Panc1 (cell line): ENCODE results near the gene NT5C2. TPM values are rescaled to one million over a fixed set of nuclear protein-coding genes. Genes with fewer than 3 reads are reported as not detected.

Source experiments
- ATAC-seq: fragments of 200-7000 bp; cut with Tn5 transposase; 2 replicates; pipeline ENCODE4 v1.9.1; 2020; ENCODE audit warnings: mild to moderate bottlenecking, moderate library complexity
- BruUV-seq: library from RNA; stranded (reverse); fragments of 400-500 nt; replicated peaks from 2 replicates; lab custom pipeline; 2021; lab: Mats Ljungman, UMichigan
- CTCF ChIA-PET: fragments of 300-600 bp; sonication (Branson Sonifier 250); formaldehyde crosslinking; loops from one replicate; lab custom pipeline; 2022; ENCODE audit warnings: antibody characterized with exemption; lab: Charles Lee
- POLR2A ChIA-PET: fragments of 300-600 bp; sonication (Branson Sonifier 250); formaldehyde crosslinking; loops from one replicate; lab custom pipeline; 2022; ENCODE audit warnings: antibody characterized with exemption; lab: Charles Lee
- DNase-seq: peaks from one replicate; pipeline ENCODE4 v3.0.0-alpha.2; 2010; ENCODE audit warnings: low read depth, low spot score
- H3K27ac ChIP-seq: 2 replicates; pipeline ENCODE4 v1.5.1; 2011; ENCODE audit warnings: mild to moderate bottlenecking, low read length, inconsistent platforms
- H3K27me3 ChIP-seq: fragments of 200-500 bp; sonication (Bioruptor generic); 2 replicates; pipeline ENCODE4 v1.6.0; 2014; ENCODE audit warnings: low read length, inconsistent platforms; ENCODE audit not compliant: control insufficient read depth, insufficient read depth
- H3K36me3 ChIP-seq: fragments of 200-500 bp; sonication (Bioruptor generic); 2 replicates; pipeline ENCODE4 v1.5.1; 2014; ENCODE audit warnings: inconsistent platforms, mild to moderate bottlenecking, low read length, moderate library complexity; ENCODE audit not compliant: control insufficient read depth, insufficient read depth
- H3K4me1 ChIP-seq: 2 replicates; pipeline ENCODE4 v1.5.1; 2011; ENCODE audit warnings: inconsistent platforms, mild to moderate bottlenecking, low read length, moderate library complexity; ENCODE audit not compliant: control insufficient read depth, insufficient read depth
- H3K4me3 ChIP-seq, 2 experiments: 2 replicates each; pipeline ENCODE4 v1.5.1; 2011 to 2012; ENCODE audit warnings: low read depth in 2 of 2, low read length in 2 of 2, mild to moderate bottlenecking in 2 of 2, inconsistent platforms in 1 of 2, moderate library complexity in 1 of 2
- H3K9me3 ChIP-seq: fragments of 200-500 bp; sonication (Bioruptor generic); 2 replicates; pipeline ENCODE4 v1.5.1; 2014; ENCODE audit warnings: low read depth, mild to moderate bottlenecking, inconsistent platforms, low read length, moderate library complexity; ENCODE audit not compliant: control insufficient read depth, insufficient read depth
- POLR2AphosphoS5 ChIP-seq: IDR thresholded peaks from 2 replicates; pipeline ENCODE4 v1.6.1; 2012; ENCODE audit warnings: mild to moderate bottlenecking, low read depth, low read length, moderate library complexity
- SIN3A ChIP-seq: IDR thresholded peaks from 2 replicates; pipeline ENCODE4 v1.6.1; 2012; ENCODE audit warnings: low read depth, mild to moderate bottlenecking, low read length, moderate library complexity, borderline replicate concordance; ENCODE audit not compliant: insufficient read depth
- TCF7L2 ChIP-seq: IDR thresholded peaks from 2 replicates; pipeline ENCODE4 v1.6.1; 2011; ENCODE audit warnings: mild to moderate bottlenecking, low read depth, low read length, inconsistent platforms
- in situ Hi-C: cut with HindIII; loops from 2 replicates; pipeline ENCODE4 v1.10.0; 2016; ENCODE audit warnings: low sequenced_read_pairs, low pct_unique_long_range_greater_than_20kb
- intact Hi-C: fragments of 100-400 bp; cut with micrococcal nuclease; formaldehyde crosslinking; loops from one replicate; pipeline ENCODE4 v1.10.0; 2022; ENCODE audit not compliant: unreplicated experiment
- total RNA-seq: library from RNA; stranded (reverse); gene quantifications from one replicate; pipeline ENCODE4 v1.2.1, GENCODE V29; 2021; ENCODE audit not compliant: unreplicated experiment
- TF ChIP-seq, protein P1 (sequence below): fragments of 450-650 bp; IDR thresholded peaks from 2 replicates; pipeline ENCODE4 v1.5.1; 2017; ENCODE audit warnings: mild to moderate bottlenecking
- TF ChIP-seq, protein P2 (sequence below), 2 experiments: IDR thresholded peaks; 2 replicates each; pipeline ENCODE4 v1.6.1; 2011 to 2012; ENCODE audit warnings: low read depth in 2 of 2, control low read depth in 1 of 2, low read length in 1 of 2, mild to moderate bottlenecking in 1 of 2, moderate library complexity in 1 of 2; ENCODE audit not compliant: insufficient read depth in 1 of 2

The NT5C2 gene
- total RNA-seq, 1 experiment from 2014 or later, result 150 TPM

DNA sequence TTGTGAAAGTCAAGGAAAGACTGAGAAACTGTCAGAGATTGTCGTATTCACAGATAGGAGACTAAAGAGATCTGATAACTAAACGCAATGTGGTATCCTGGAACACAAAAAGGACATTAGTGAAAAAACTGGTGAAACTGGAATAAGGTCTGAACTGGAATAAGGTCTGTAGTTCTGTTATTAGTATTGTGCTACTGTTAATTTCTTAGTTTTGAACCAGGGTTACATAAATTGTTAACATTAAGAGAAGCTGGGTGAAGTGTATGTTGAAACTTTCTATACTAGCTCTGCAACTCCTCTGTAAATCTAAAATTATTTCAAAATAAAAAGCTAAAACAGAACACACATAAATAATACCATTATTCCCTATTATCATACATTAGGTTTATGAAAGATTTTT, 3.4 kb upstream of the NT5C2 start:
- Histone ChIP-seq H3K36me3 (peaks cover 8% of the 10 kb centered on the region; the same call in 1 of the 2 replicates), H3K4me3 (no peak overlapping the region), H3K9me3 (no peaks in the 10 kb centered on the region), H3K27ac (peak overlapping the region; percentile 64; the same call in 1 of the 2 replicates), H3K27me3 (no peaks in the 10 kb centered on the region), H3K4me1 (peaks cover 34% of the 10 kb centered on the region)
- TF ChIP-seq, protein P1, sequence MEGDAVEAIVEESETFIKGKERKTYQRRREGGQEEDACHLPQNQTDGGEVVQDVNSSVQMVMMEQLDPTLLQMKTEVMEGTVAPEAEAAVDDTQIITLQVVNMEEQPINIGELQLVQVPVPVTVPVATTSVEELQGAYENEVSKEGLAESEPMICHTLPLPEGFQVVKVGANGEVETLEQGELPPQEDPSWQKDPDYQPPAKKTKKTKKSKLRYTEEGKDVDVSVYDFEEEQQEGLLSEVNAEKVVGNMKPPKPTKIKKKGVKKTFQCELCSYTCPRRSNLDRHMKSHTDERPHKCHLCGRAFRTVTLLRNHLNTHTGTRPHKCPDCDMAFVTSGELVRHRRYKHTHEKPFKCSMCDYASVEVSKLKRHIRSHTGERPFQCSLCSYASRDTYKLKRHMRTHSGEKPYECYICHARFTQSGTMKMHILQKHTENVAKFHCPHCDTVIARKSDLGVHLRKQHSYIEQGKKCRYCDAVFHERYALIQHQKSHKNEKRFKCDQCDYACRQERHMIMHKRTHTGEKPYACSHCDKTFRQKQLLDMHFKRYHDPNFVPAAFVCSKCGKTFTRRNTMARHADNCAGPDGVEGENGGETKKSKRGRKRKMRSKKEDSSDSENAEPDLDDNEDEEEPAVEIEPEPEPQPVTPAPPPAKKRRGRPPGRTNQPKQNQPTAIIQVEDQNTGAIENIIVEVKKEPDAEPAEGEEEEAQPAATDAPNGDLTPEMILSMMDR, result no peak
- TF ChIP-seq SIN3A (no peak), TCF7L2 (no peak), POLR2AphosphoS5 (no peak)
- TF ChIP-seq, protein P2, sequence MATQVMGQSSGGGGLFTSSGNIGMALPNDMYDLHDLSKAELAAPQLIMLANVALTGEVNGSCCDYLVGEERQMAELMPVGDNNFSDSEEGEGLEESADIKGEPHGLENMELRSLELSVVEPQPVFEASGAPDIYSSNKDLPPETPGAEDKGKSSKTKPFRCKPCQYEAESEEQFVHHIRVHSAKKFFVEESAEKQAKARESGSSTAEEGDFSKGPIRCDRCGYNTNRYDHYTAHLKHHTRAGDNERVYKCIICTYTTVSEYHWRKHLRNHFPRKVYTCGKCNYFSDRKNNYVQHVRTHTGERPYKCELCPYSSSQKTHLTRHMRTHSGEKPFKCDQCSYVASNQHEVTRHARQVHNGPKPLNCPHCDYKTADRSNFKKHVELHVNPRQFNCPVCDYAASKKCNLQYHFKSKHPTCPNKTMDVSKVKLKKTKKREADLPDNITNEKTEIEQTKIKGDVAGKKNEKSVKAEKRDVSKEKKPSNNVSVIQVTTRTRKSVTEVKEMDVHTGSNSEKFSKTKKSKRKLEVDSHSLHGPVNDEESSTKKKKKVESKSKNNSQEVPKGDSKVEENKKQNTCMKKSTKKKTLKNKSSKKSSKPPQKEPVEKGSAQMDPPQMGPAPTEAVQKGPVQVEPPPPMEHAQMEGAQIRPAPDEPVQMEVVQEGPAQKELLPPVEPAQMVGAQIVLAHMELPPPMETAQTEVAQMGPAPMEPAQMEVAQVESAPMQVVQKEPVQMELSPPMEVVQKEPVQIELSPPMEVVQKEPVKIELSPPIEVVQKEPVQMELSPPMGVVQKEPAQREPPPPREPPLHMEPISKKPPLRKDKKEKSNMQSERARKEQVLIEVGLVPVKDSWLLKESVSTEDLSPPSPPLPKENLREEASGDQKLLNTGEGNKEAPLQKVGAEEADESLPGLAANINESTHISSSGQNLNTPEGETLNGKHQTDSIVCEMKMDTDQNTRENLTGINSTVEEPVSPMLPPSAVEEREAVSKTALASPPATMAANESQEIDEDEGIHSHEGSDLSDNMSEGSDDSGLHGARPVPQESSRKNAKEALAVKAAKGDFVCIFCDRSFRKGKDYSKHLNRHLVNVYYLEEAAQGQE (IDR thresholded peaks at IDR 0.05; ENCODE audit: insufficient read depth in 1 of 2, low read depth in 2 of 2, low read length in 1 of 2), result no peak
- POLR2A ChIA-PET, result no interaction called here
- ATAC-seq, result no peak
- in situ Hi-C loops (no loop called here), intact Hi-C loops (no loop called here)
- DNase-seq, result no peak
- BruUV-seq, result no TSS peak
- CTCF ChIA-PET, result no interaction called here

DNA sequence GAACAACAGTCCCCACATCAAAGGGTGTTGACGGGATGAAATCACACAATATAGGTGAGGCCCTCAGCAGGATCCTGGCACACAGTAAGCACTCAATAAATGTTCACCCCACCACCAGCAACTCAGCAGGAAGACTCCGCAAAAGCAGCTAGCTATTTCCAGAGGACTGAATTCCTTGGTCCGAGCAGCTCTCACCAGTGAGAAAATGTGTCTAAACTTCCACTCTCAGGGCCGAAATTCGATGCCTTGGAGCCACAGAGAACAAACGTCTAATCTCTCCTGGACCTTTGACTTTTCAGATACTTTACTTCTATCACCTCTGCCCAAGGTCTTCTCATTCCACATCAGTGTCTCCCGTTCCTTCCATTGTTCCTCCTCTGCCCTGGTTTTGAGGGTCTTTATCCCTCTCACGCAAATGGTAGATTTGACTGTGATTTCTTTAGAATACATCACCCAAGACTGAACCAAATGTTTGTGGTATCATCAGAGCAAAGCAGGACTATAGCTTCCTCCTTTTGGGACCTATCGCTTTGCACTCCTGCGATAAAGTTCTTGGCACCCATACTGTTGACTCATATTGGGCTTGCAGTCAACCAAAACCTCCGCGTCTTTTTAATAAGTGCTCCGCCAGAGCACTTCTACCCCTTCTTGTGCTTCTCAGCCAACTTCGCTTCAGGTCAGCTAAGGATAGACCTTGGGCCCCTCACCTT, 903 bp upstream of the NT5C2 start:
- POLR2A ChIA-PET, result interaction anchor here (0.7 to 1.3 kb wide), 2 partner anchors 37 to 38 kb away, joined by 3 to 4 read pairs; no protein-coding TSS in a partner anchor
- H3K4me1 ChIP-seq, result peaks cover 45% of the 10 kb centered on the region
- TF ChIP-seq SIN3A (no peak), TCF7L2 (peak; percentile 99)
- TSS peak; percentile 81 for BruUV-seq
- in situ Hi-C loops, result no loop called here
- no peaks in the 10 kb centered on the region for H3K9me3 ChIP-seq
- DNase-seq (no peak), ATAC-seq (peak; percentile 57)
- H3K27me3 ChIP-seq, result no peaks in the 10 kb centered on the region
- peaks cover 8% of the 10 kb centered on the region; the same call in 1 of the 2 replicates for H3K36me3 ChIP-seq
- CTCF ChIA-PET, result interaction anchor here (0.6 to 3.5 kb wide), 2 partner anchors 45 to 48 kb away, joined by 11 to 15 read pairs; no protein-coding TSS in a partner anchor
- peak overlapping the region; percentile 33 to 58 for H3K4me3 ChIP-seq
- intact Hi-C loops, result loop anchor here (1.0 to 5.0 kb wide), 2 partner anchors 35 to 48 kb away; no protein-coding TSS in a partner anchor
- H3K27ac ChIP-seq, result peak overlapping the region; percentile 96
